ENCODE measurements around the gene ADGRG1.
A peak's percentile ranks its signal among the peaks of the same experiment; 100 is the strongest.

The ADGRG1 gene

GRCh38 chr16:57622361-57623250 lies 5.8 kb upstream of the ADGRG1 start:
- H3K9me3 ChIP-seq (ENCODE audit: control insufficient read depth, low read length), result no peaks in the 10 kb centered on the region
- no peak overlapping the region for H3K4me3 ChIP-seq (ENCODE audit: extremely low read depth, insufficient read depth, low read length, poor library complexity, severe bottlenecking)
- H3K36me3 ChIP-seq (ENCODE audit: control insufficient read depth, insufficient read depth, low read length), result no peaks in the 10 kb centered on the region
- WGBS, 2 experiments (ENCODE audit: insufficient coverage in 2 of 2), result 88 to 97% methylated on average over 14 to 15 of the region's 16 CpGs
- peaks cover 17% of the 10 kb centered on the region for H3K4me1 ChIP-seq (ENCODE audit: control insufficient read depth, insufficient read depth, low read length, poor library complexity, severe bottlenecking)
- H3K27ac ChIP-seq (ENCODE audit: low read depth, low read length, severe bottlenecking), result no peak overlapping the region

GRCh38 chr16:57623251-57624043 lies 5.0 kb upstream of the ADGRG1 start:
- no peaks in the 10 kb centered on the region for H3K9me3 ChIP-seq (ENCODE audit: control insufficient read depth, low read length)
- H3K36me3 ChIP-seq (ENCODE audit: control insufficient read depth, insufficient read depth, low read length), result no peaks in the 10 kb centered on the region
- H3K27ac ChIP-seq (ENCODE audit: low read depth, low read length, severe bottlenecking), result no peak overlapping the region
- WGBS, 2 experiments (ENCODE audit: insufficient coverage in 2 of 2), result 60 to 67% methylated on average over 13 to 17 of the region's 17 CpGs
- H3K4me3 ChIP-seq (ENCODE audit: extremely low read depth, insufficient read depth, low read length, poor library complexity, severe bottlenecking), result no peak overlapping the region
- peaks cover 25% of the 10 kb centered on the region for H3K4me1 ChIP-seq (ENCODE audit: control insufficient read depth, insufficient read depth, low read length, poor library complexity, severe bottlenecking)

DNA sequence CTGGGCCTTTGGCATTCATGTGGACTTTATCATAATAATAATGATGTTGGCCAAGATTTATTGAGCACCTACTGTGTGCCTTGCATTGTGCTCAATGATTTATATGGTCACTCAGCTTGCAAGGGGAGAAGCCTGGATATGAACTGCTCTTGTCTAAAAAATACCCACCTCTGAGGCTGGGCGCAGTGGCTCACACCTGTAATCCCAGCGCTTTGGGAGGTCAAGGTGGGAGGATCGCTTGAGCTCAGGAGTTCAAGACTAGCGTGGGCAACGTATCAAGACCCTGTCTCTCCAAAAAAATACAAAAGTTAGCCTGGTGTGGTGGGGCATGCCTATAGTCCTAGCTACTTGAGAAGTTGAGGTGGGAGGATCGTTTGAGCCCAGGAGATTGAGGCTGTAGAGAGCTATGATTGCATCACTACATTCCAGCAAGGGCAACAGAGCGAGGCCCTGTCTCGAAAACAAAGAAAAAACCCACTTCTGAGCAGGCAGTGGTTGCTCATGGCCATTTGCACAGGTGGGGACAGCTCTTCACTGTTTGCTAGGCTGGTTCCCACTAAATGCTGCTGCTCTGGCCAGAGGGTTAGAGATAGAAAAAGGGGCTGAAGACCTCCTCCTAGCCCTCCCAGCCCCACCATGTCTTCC lies 4.3 kb upstream of the ADGRG1 start:
- no peak overlapping the region for H3K4me3 ChIP-seq (ENCODE audit: extremely low read depth, insufficient read depth, low read length, poor library complexity, severe bottlenecking)
- H3K27ac ChIP-seq (ENCODE audit: low read depth, low read length, severe bottlenecking), result no peak overlapping the region
- 86 to 91% methylated on average over 8 of the region's 8 CpGs for WGBS, 2 experiments (ENCODE audit: insufficient coverage in 2 of 2)
- peaks cover 32% of the 10 kb centered on the region for H3K4me1 ChIP-seq (ENCODE audit: control insufficient read depth, insufficient read depth, low read length, poor library complexity, severe bottlenecking)
- H3K9me3 ChIP-seq (ENCODE audit: control insufficient read depth, low read length), result no peaks in the 10 kb centered on the region
- no peaks in the 10 kb centered on the region for H3K36me3 ChIP-seq (ENCODE audit: control insufficient read depth, insufficient read depth, low read length)

DNA sequence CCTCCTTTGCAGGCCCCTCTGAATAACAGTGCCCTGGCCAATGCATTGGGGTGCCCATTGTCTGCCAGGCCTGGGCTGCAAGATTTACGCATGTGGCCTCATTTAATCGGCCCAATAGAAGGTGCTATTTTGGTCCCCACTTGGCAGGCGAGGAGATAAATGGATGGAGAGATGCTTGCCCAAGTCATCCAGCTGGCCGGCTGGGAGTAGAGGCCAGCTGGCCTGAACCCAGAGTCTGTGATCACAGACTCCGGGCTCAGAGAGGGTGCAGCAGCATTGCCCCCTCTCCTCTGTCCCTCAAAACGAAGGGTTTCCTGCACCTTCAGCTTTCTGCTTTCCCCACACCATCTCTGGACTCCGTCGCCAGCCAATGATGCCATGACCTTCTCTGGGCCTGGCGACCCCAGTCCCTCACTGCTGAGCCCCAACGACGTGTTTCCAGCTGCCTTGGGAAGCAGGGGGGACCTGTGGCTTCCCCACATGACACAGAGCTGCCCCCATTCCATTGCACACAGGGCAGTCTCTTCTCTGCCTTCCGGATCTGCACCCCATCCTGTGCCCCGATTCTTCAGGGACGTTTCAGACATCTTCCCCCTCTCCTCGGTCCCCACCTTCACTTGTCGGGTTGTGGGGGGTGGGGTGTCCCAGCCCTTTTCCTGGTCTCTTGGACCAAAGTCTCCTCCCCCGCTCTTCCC lies 3.5 kb upstream of the ADGRG1 start:
- H3K27ac ChIP-seq (ENCODE audit: low read depth, low read length, severe bottlenecking), result no peak overlapping the region
- peaks cover 35% of the 10 kb centered on the region for H3K4me1 ChIP-seq (ENCODE audit: control insufficient read depth, insufficient read depth, low read length, poor library complexity, severe bottlenecking)
- no peaks in the 10 kb centered on the region for H3K9me3 ChIP-seq (ENCODE audit: control insufficient read depth, low read length)
- H3K36me3 ChIP-seq (ENCODE audit: control insufficient read depth, insufficient read depth, low read length), result no peaks in the 10 kb centered on the region
- H3K4me3 ChIP-seq (ENCODE audit: extremely low read depth, insufficient read depth, low read length, poor library complexity, severe bottlenecking), result no peak overlapping the region
- WGBS, 2 experiments (ENCODE audit: insufficient coverage in 2 of 2), result 93 to 96% methylated on average over 12 to 14 of the region's 17 CpGs

DNA sequence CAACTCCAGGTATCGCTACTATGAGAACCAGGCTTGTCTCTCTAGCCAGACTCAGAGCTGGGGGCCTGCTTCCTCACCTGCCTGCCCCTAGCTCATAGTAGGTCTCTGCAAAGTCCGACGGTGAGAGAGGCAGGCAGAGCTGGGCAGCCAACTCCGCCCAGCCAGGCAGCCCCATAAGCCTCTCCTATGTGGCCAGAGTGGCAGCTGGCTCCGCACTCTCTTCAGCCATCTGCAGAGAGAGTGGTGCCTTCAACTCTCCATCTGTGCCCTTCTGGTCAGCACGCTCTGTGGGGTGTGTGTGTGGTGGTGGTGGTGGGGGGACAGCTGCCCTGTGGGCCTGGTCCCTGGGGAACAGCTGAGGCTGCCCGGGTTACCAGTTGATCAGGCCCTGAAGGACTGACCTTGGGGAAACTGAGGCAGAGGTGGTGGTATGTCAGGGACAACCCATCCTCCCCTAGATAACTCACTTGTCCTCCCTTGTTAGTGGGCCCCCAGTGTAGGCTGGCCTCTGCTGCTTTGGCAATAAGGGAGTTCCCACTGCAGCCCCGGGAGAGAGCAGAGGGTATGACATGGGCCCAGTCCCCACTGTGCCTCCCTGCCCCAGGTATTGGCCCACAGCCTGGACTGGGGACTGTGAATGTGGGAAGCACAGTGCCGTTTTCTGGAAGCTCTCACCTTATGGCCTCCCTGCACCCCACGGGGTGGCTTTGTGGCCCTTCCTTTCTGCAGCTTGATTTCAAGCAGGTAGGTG lies 1.8 kb upstream of the ADGRG1 start:
- Histone ChIP-seq H3K27ac (ENCODE audit: low read depth, low read length, severe bottlenecking) (no peak overlapping the region), H3K36me3 (ENCODE audit: control insufficient read depth, insufficient read depth, low read length) (no peaks in the 10 kb centered on the region), H3K9me3 (ENCODE audit: control insufficient read depth, low read length) (no peaks in the 10 kb centered on the region), H3K4me3 (ENCODE audit: extremely low read depth, insufficient read depth, low read length, poor library complexity, severe bottlenecking) (no peak overlapping the region), H3K4me1 (ENCODE audit: control insufficient read depth, insufficient read depth, low read length, poor library complexity, severe bottlenecking) (peaks cover 35% of the 10 kb centered on the region)
- 91 to 92% methylated on average over 8 to 9 of the region's 10 CpGs for WGBS, 2 experiments (ENCODE audit: insufficient coverage in 2 of 2)

- WGBS, 2 experiments (ENCODE audit: insufficient coverage in 2 of 2), result 23 to 30% methylated on average over 5 to 6 of the region's 15 CpGs
- H3K4me1 ChIP-seq (ENCODE audit: control insufficient read depth, insufficient read depth, low read length, poor library complexity, severe bottlenecking), result peaks cover 35% of the 10 kb centered on the region
- H3K9me3 ChIP-seq (ENCODE audit: control insufficient read depth, low read length), result no peaks in the 10 kb centered on the region
- peak overlapping the region; percentile 91 for H3K27ac ChIP-seq (ENCODE audit: low read depth, low read length, severe bottlenecking)
- H3K36me3 ChIP-seq (ENCODE audit: control insufficient read depth, insufficient read depth, low read length), result no peaks in the 10 kb centered on the region
- H3K4me3 ChIP-seq (ENCODE audit: extremely low read depth, insufficient read depth, low read length, poor library complexity, severe bottlenecking), result no peak overlapping the region
Observed at GRCh38 chr16:57627184-57627871, 1.1 kb upstream of the ADGRG1 start.

DNA sequence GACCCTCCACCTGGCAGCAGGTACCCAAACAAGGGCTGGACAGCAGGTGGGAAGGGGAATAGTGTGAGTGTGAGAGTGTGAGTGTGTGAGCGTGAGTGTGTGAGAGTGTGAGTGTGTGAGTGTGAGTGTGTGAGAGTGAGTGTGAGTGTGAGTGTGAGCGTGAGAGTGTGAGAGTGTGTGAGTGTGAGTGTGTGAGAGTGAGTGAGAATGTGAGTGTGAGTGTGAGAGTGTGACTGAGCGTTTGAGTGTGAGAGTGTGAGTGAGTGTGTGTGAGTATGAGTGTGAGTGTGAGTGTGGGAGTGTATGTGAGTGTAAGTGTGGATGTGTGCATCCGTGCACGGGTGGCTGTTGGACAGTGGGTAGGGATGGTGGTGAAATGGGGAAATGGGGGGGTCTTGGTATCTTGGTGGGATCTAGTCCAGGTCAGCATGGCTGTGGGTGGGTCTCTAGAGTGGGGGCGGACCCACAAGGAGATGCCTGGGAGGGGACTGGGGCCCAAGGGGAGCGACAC lies 408 bp downstream of the ADGRG1 start:
- peaks cover 27% of the 10 kb centered on the region for H3K4me1 ChIP-seq (ENCODE audit: control insufficient read depth, insufficient read depth, low read length, poor library complexity, severe bottlenecking)
- H3K4me3 ChIP-seq (ENCODE audit: extremely low read depth, insufficient read depth, low read length, poor library complexity, severe bottlenecking), result peak overlapping the region; percentile 16
- no peaks in the 10 kb centered on the region for H3K9me3 ChIP-seq (ENCODE audit: control insufficient read depth, low read length)
- peak overlapping the region; percentile 91 for H3K27ac ChIP-seq (ENCODE audit: low read depth, low read length, severe bottlenecking)
- 90% methylated on average over 5 to 7 of the region's 7 CpGs for WGBS, 2 experiments (ENCODE audit: insufficient coverage in 2 of 2)
- H3K36me3 ChIP-seq (ENCODE audit: control insufficient read depth, insufficient read depth, low read length), result no peaks in the 10 kb centered on the region

GRCh38 chr16:57629516-57630406 lies 1.3 kb downstream of the ADGRG1 start:
- H3K4me1 ChIP-seq (ENCODE audit: control insufficient read depth, insufficient read depth, low read length, poor library complexity, severe bottlenecking), result peaks cover 21% of the 10 kb centered on the region
- no peaks in the 10 kb centered on the region for H3K36me3 ChIP-seq (ENCODE audit: control insufficient read depth, insufficient read depth, low read length)
- 77 to 84% methylated on average over 16 of the region's 22 CpGs for WGBS, 2 experiments (ENCODE audit: insufficient coverage in 2 of 2)
- no peaks in the 10 kb centered on the region for H3K9me3 ChIP-seq (ENCODE audit: control insufficient read depth, low read length)
- H3K4me3 ChIP-seq (ENCODE audit: extremely low read depth, insufficient read depth, low read length, poor library complexity, severe bottlenecking), result no peak overlapping the region
- no peak overlapping the region for H3K27ac ChIP-seq (ENCODE audit: low read depth, low read length, severe bottlenecking)

- H3K27ac ChIP-seq (ENCODE audit: low read depth, low read length, severe bottlenecking), result no peak overlapping the region
- 56 to 66% methylated on average over 8 to 9 of the region's 10 CpGs for WGBS, 2 experiments (ENCODE audit: insufficient coverage in 2 of 2)
- H3K9me3 ChIP-seq (ENCODE audit: control insufficient read depth, low read length), result no peaks in the 10 kb centered on the region
- H3K4me1 ChIP-seq (ENCODE audit: control insufficient read depth, insufficient read depth, low read length, poor library complexity, severe bottlenecking), result peaks cover 19% of the 10 kb centered on the region
- H3K4me3 ChIP-seq (ENCODE audit: extremely low read depth, insufficient read depth, low read length, poor library complexity, severe bottlenecking), result no peak overlapping the region
- no peaks in the 10 kb centered on the region for H3K36me3 ChIP-seq (ENCODE audit: control insufficient read depth, insufficient read depth, low read length)
Observed at GRCh38 chr16:57630407-57630797, 2.0 kb downstream of the ADGRG1 start.

All from mesodermal cell (in vitro differentiated cells).